RWPE1 (cell line): ENCODE data around the gene ST3GAL5.
A peak's percentile ranks its signal among the peaks of the same experiment; 100 is the strongest.
"Not testable (repeated sequence)": the region's sequence is repeated elsewhere in the genome, so short reads cannot be mapped to it uniquely, and the experiment has no call there.

Experiments
- CTCF ChIA-PET: fragments of 350-600 bp; sonication (Branson Sonifier 250); formaldehyde crosslinking; extraction: SDS; loops from one replicate; lab custom pipeline; 2021; lab: Yijun Ruan, JAX
- POLR2A ChIA-PET: fragments of 400-600 bp; formaldehyde crosslinking; extraction: SDS; loops from one replicate; lab custom pipeline; 2020; ENCODE audit warnings: antibody characterized with exemption; ENCODE audit not compliant: low non-redundant PET; lab: Yijun Ruan, JAX
- DNase-seq: peaks from one replicate; pipeline ENCODE4 v3.0.0; 2012; ENCODE audit warnings: low spot score
- H3K27ac ChIP-seq: fragments of 450-650 bp; 2 replicates; pipeline ENCODE4 v1.5.1; 2017
- TF ChIP-seq, protein P1 (sequence below): fragments of 450-650 bp; conservative IDR thresholded peaks from 2 replicates; pipeline ENCODE4 v1.5.1; 2017; ENCODE audit warnings: low read depth, mild to moderate bottlenecking

Gene ST3GAL5

DNA sequence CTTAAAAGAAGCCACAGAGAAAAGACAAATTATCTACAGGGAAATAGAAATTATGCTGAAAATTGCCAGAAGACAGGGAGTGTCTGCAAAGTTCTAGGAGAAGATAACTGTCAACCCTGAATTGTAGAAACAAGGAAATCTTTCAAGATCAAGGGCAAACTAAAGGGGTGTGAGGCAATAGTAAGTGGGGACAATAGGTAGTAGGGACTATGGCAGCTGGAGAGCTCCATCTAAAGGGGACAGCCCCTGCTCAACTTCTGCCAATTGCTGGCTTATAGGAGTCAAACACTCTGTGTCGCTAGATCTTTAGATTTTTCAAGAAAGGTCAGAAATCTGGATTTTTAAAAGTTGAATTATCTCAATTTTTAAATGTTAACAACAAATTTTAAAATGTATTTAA lies 10.1 kb upstream of the ST3GAL5 start:
- H3K27ac ChIP-seq, result no peak overlapping the region
- no peak for DNase-seq
- CTCF ChIA-PET, result interaction anchor here (1.2 kb wide), 1 partner anchor 10 kb away, joined by 3 read pairs; no protein-coding TSS in a partner anchor
- TF ChIP-seq, protein P1, sequence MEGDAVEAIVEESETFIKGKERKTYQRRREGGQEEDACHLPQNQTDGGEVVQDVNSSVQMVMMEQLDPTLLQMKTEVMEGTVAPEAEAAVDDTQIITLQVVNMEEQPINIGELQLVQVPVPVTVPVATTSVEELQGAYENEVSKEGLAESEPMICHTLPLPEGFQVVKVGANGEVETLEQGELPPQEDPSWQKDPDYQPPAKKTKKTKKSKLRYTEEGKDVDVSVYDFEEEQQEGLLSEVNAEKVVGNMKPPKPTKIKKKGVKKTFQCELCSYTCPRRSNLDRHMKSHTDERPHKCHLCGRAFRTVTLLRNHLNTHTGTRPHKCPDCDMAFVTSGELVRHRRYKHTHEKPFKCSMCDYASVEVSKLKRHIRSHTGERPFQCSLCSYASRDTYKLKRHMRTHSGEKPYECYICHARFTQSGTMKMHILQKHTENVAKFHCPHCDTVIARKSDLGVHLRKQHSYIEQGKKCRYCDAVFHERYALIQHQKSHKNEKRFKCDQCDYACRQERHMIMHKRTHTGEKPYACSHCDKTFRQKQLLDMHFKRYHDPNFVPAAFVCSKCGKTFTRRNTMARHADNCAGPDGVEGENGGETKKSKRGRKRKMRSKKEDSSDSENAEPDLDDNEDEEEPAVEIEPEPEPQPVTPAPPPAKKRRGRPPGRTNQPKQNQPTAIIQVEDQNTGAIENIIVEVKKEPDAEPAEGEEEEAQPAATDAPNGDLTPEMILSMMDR, result no peak
- POLR2A ChIA-PET, result no interaction called here

DNA sequence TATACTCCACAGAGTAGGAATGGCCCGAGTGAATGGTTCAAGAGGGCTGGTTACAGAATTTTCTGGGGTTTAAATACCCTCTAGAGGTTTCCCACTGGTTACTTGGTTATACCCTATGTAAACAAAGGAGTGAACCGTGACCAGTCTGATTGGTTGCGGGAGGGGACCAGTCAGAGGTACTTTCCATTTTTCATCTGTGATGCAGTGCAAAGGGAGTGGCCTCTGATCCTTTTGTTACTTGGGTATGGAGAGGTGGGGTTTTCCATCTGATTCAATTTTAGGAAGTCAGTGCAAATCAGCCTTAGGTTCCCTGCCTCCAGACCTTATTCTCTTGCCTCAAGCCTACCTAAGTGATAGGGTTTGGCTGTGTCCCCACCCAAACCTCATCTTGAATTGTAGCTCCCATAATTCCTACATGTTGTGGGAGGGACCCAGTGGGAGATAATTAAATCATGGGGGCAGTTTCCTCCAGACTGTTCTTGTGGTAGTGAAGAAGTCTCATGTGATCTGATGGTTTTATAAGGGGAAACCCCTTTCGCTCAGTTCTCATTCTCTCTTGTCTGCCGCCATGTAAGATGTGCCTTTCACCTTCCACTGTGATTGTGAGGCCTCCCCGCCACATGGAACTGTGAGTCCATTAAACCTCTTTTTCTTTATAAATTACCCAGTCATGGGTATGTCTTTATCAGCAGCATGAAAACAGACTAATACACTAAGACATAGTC lies 5.9 kb upstream of the ST3GAL5 start:
- POLR2A ChIA-PET, DNase-seq, CTCF ChIA-PET, H3K27ac ChIP-seq: not testable (repeated sequence)

- TF ChIP-seq, protein P1, result no peak
- CTCF ChIA-PET, result interaction anchor here (0.8 kb wide), 1 partner anchor 38 kb away, joined by 3 read pairs; no protein-coding TSS in a partner anchor
- POLR2A ChIA-PET, result no interaction called here
- peak; percentile 76 for DNase-seq
- peak overlapping the region; percentile 82 for H3K27ac ChIP-seq
Measured at GRCh38 chr2:85893428-85894258, 4.9 kb upstream of the ST3GAL5 start.

- DNase-seq, result no peak
- ChIA-PET POLR2A (no interaction called here), CTCF (no interaction called here)
- TF ChIP-seq, protein P1, result no peak
- H3K27ac ChIP-seq, result no peak overlapping the region
Measured at GRCh38 chr2:85892216-85892944, 3.6 kb upstream of the ST3GAL5 start.

DNA sequence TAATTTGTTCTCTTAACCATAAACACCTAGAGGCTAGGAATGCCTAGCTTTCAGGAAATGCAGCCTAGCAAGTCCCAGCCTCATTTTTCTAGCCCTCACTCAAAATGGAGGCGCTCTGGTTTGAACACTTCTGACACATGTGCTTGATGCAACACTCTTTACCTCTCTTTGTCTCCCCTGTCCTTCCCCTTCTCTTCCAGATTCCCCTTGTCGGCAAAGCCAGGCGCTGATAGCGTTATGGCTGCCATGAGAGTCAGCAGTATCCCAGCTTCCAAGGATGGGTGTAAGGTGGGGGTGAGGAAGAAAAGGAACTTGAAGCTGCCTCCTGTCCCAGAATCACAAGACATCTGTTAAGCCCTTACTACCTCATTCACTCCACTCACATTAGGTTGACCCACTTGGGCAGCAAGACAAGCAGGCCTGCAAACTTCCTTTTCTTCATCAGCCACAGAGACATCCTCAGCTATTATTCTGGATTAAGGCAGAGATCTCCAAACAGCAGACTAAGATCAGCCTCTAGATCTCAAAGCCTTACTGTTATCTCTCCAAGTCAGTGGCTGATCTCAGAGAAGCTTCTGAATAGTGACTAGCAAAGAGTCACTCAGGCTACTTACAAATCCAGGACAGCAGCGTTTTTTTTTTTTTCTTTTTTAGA lies 1.9 kb upstream of the ST3GAL5 start:
- ChIA-PET POLR2A (no interaction called here), CTCF (interaction anchor here (0.7 to 1.0 kb wide), 2 partner anchors 134 to 253 kb away, joined by 3 read pairs; no protein-coding TSS in a partner anchor)
- TF ChIP-seq, protein P1, result no peak

DNA sequence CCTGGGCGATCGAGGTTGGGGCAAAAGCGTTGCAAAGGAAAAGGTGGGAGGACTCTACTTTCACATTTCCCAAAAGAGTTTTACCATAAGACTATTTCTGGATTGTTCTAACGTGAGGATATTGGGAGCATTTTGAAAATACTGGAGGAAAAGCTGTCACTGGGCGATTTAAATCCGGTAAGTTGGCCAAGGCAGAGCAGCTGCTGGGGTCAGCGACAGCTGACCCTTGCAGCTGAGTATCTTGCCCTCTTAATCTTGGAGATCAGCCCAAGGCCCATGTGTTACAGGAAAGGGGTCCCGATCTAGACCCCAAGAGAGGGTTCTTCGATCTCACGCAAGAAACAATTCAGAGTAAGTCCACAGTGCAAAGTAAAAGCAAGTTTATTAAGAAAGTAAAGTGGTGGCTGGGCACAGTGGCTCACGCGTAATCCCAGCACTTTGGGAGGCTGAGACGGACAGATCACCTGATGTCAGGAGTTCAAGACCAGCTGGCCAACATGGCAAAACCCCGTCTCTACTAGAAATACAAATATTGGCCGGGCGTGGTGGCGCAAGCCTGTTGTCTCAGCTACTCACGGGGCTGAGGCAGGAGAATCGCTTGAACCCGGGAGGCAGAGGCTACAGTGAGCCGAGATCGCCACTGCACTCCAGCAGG lies 964 bp upstream of the ST3GAL5 start:
- DNase-seq, result no peak
- POLR2A ChIA-PET, result no interaction called here
- TF ChIP-seq, protein P1, result no peak
- CTCF ChIA-PET, result interaction anchor here (0.6 to 2.6 kb wide), 15 partner anchors 9 to 192 kb away, joined by 3 to 12 read pairs (median 4); no protein-coding TSS in a partner anchor
- peak overlapping the region; percentile 74 for H3K27ac ChIP-seq

More for the DNA sequence above, 1.9 kb upstream of the ST3GAL5 start:
- no peak for DNase-seq
- no peak overlapping the region for H3K27ac ChIP-seq
